GM19351 (cell line): ENCODE data around the gene KLRF1.
A peak's percentile ranks its signal among the peaks of the same experiment; 100 is the strongest.

Source experiments
- ATAC-seq: cut with Tn5 transposase; IDR thresholded peaks from one replicate; pipeline ENCODE4 v1.9.1; 2021; ENCODE audit warnings: mild to moderate bottlenecking, moderate library complexity; ENCODE audit not compliant: unreplicated experiment

Gene KLRF1, protein sequence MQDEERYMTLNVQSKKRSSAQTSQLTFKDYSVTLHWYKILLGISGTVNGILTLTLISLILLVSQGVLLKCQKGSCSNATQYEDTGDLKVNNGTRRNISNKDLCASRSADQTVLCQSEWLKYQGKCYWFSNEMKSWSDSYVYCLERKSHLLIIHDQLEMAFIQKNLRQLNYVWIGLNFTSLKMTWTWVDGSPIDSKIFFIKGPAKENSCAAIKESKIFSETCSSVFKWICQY

GRCh38 chr12:9827209-9827888 is at the start of gene KLRF1:
KLRF1 (plus strand) TSS chr12:9827481; CDS start chr12:9827545, 64 bp downstream.
- no peak for ATAC-seq

- ATAC-seq, result no peak
Measured at GRCh38 chr12:9779209-9779608, 48.1 kb upstream of the KLRF1 start.

GRCh38 chr12:9781360-9781759 is 45.9 kb upstream of the KLRF1 start:
- no peak for ATAC-seq

DNA sequence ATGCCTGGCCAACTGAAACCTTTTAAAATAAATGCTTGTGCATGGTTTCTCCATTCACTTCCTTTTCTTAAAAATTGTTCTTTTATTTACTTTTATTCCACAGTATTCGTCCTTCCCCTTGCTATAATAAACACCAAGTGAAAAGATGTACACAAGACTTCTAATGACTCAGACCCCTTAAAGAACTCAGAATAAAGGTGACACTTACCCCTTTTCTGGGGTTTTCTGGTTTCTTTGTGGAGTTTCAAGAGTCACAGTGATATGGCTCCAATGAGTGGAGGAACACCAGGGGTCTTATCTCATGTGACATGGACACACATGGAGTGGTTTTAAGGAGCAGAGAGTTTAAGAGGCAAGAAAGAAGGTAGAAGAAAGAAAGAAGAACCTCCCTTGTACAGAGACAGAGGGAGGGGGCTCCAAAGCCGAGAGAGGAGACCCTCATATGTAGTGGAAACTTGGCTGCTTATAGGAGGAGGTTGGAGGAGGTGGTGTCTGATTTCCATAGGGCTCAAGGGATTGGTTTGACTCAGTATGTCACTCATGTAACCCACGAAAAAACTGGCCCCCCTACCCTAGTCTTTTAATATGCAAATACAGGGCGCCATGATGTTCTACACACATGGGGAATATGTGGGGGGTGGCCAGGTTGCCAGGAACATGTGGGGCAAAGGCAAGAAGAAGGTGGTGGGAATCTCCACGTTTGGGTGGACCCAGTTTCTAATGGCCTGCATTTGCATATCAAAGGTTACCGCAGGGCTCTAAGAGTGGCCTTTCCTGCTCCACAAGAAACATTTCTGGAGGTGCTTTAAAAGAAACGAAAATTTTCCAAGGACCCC is 44.5 kb upstream of the KLRF1 start:
- ATAC-seq, result no peak

- ATAC-seq, result no peak
Measured at GRCh38 chr12:9784326-9784725, 43.0 kb upstream of the KLRF1 start.

GRCh38 chr12:9784816-9785215 is 42.5 kb upstream of the KLRF1 start:
- no peak for ATAC-seq

GRCh38 chr12:9786726-9787717 is 40.3 kb upstream of the KLRF1 start:
- no peak for ATAC-seq

DNA sequence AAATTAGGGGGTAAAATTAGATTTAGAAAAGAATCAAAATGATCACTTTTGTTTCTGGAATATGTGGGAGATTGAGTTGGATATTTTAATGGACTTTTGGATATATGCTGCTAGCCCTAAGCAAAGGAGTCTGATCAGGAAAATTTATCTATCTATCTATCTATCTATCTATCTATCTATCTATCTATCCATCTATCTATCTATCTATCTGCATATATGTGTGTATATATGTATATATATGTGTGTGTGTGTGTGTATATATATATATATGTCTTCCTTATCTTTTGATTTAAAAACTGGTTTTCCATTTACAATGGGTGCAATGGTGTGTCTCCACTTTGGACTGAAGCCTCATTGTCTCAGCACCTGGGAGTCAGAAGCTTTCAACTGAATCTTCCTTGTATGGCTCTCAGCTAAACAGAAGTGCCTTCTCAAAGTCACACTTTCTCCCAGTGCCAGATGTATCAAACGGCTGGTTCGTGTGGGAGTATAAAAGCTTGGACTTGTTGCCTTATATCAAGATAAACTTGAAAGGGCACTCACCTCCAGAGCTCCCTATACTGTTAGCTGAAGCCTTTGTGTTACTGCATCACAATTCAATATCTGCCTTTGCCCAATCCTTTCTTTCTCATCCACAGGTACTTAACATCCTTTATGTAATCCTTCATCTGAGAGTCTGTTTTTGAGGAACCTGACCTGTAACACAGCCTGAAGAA is 34.9 kb upstream of the KLRF1 start:
- no peak for ATAC-seq

GRCh38 chr12:9792961-9793617 is 34.2 kb upstream of the KLRF1 start:
- no peak for ATAC-seq

DNA sequence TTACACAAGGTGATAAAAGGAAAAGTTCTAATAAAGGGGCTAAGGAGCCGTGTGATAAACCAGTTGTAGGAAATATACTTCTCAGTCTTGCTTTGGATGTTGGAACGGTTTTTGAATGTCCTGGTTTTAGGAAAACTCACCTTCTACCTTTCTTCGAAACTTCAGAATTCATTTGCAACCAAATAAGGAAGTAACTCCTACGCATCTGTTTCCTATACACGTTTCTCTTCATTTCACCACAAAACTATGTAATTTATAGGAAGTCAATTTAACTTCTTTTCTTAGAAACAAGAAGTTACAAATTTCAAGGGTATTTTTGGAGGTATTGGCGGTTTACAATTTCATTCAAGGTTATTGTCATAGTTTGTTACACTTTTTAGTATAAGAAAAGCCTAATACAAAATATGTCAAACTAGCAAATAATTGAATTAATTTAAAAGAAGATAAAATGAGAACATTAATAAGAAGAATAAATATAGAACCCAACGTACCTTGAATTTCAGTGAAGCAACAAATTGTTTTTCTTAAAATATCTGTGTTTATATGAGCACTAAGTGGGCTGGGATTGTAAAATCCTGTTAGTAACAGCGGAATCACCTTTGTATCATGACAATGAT is 33.4 kb upstream of the KLRF1 start:
- ATAC-seq, result no peak

- ATAC-seq, result no peak
Measured at GRCh38 chr12:9794484-9795093, 32.7 kb upstream of the KLRF1 start.

- no peak for ATAC-seq
Measured at GRCh38 chr12:9795945-9796344, 31.3 kb upstream of the KLRF1 start.

DNA sequence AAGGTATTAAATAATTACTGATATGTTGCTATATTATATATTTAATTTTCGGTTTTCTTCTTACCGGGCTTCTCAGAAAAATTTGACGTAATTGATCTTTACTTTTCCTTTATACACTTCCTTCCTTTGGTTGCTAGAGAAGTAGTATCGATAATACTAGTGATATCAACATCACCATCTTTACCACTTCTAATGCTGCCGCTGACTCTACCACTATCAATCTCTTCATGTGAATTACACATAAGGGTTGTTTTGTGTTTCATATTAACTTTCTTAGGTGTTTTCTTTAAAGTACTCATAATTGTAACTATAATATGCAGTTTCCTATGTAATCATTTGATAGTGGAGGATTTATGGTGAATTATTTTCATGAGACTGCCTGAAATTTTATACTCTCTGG is 30.9 kb upstream of the KLRF1 start:
- no peak for ATAC-seq

GRCh38 chr12:9796971-9797370 is 30.3 kb upstream of the KLRF1 start:
- no peak for ATAC-seq

- peak; percentile 98 for ATAC-seq
Measured at GRCh38 chr12:9797722-9798619, 29.3 kb upstream of the KLRF1 start.

DNA sequence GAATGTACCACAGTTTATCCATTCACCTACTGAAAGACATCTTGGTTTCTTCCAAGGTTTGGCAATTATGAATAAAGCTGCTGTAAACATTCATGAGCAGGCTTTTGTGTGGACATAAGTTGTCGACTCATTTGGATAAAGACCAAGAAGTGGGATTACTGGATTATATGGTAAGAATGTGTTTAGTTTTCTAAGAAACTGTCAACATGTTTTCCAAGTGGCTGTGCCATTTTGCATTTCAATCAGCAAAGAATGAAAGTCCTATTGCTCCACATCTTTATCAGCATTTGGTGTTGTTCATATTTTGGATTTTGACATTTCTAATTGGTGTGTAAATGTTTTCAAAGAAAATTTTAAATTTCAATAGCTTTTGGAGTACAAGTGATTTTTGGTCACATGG is 27.3 kb upstream of the KLRF1 start:
- ATAC-seq, result no peak

DNA sequence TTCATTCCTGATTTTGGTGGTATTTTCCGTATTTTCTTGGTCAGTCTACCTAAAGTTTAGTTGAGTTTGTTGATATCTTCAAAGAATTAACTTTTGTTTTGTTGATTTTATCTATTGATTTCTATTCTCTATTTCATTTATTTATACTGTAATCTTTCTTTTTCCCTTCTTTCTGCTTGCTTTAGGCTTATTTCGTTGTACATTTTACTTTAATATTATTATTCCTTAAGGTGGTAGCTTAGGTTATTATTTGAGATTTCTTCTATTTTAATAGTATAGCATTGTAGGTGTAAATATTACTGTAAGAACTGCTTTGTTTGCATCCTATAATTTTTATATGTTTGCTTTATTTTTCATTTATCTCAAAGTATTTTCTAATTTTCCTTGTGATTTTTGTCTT is 21.4 kb upstream of the KLRF1 start:
- ATAC-seq, result no peak

DNA sequence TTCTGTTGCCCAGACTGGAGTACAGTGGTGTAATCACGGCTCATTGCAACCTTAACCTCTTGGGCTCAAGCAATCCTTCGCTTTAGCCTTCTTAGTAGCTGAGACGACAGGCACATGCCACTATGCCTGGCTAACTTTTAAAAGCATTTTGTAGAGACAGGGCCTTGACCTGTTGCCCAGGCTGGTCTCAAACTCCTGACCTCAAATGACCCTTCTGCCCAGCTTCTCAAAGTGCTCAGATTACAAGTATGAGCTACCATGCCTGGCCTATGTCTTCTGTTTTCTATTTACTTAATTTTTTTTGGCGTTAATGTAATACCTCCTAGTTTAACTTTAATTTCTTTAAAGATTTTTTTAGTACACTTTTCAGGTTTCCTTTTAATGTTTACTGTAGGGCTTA is 20.6 kb upstream of the KLRF1 start:
- no peak for ATAC-seq
